Body of pancreas (tissue), 4 donors: ENCODE measurements around the gene CACNG7.

Experiments
- CTCF ChIP-seq, 7 experiments: fragments of 450-650 bp in 4 of 7; fragments of 200-600 bp in 3 of 7; sonication (generic) in 3 of 7; IDR thresholded peaks; one replicate each; pipeline ENCODE4 v1.5.1; 2016 to 2019; ENCODE audit warnings: antibody characterized with exemption in 7 of 7
- POLR2A ChIP-seq, 3 donors: fragments of 450-650 bp; IDR thresholded peaks; one replicate each; pipeline ENCODE4 v1.6.1; 2016; ENCODE audit warnings: antibody characterized with exemption in 3 of 3, mild to moderate bottlenecking in 2 of 3

GRCh38 chr19:53978975-53979801, 70.1 kb downstream of the CACNG7 start:
- TF ChIP-seq CTCF (IDR thresholded peaks at IDR 0.05) (no peak), POLR2A (IDR thresholded peaks at IDR 0.05) (no peak)
